ENCODE results near the gene MYO3A.

DNA sequence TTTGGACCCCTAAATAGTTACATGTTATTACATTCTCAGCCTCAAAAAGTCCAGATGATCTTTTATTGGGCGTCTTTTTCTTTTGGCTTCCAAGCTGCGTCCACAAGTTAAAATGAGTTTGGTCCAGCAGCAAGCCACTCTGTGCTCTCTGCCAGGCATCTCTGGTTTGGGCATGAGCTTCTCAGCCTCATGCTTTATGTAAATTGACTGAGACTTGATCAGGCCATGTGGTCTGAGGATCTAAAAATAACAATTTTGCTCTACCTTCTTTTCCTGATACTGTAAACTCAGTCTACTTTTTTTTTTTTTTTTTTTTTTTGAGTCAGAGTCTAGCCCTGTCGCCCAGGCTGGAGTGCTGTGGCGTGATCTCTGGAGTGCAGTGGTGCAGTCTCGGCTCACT, 298.1 kb downstream of the MYO3A start:
- TF ChIP-seq, protein P1, sequence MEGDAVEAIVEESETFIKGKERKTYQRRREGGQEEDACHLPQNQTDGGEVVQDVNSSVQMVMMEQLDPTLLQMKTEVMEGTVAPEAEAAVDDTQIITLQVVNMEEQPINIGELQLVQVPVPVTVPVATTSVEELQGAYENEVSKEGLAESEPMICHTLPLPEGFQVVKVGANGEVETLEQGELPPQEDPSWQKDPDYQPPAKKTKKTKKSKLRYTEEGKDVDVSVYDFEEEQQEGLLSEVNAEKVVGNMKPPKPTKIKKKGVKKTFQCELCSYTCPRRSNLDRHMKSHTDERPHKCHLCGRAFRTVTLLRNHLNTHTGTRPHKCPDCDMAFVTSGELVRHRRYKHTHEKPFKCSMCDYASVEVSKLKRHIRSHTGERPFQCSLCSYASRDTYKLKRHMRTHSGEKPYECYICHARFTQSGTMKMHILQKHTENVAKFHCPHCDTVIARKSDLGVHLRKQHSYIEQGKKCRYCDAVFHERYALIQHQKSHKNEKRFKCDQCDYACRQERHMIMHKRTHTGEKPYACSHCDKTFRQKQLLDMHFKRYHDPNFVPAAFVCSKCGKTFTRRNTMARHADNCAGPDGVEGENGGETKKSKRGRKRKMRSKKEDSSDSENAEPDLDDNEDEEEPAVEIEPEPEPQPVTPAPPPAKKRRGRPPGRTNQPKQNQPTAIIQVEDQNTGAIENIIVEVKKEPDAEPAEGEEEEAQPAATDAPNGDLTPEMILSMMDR (IDR thresholded peaks at IDR 0.05 in 2 of 3, conservative IDR thresholded peaks at IDR 0.05 in 1 of 3; ENCODE audit: borderline replicate concordance in 1 of 3, insufficient read depth in 1 of 3, low read depth in 2 of 3, low read length in 2 of 3), result no peak
- no peak for TF ChIP-seq SIN3A (IDR thresholded peaks at IDR 0.05; ENCODE audit: low read depth)

Data from HCT116 (cell line).